NCI-H2196 treated with DMSO at 0.1 percent for 48 hours (cell line): ENCODE measurements around the gene RPRML.
"Not testable (repeated sequence)": the region's sequence is repeated elsewhere in the genome, so short reads cannot be mapped to it uniquely, and the experiment has no call there.

ENCODE experiments used
- DNase-seq: peaks from one replicate; lab custom pipeline; 2025; ENCODE audit not compliant: unreplicated experiment; lab: John Stamatoyannopoulos, UW

The RPRML gene

DNA sequence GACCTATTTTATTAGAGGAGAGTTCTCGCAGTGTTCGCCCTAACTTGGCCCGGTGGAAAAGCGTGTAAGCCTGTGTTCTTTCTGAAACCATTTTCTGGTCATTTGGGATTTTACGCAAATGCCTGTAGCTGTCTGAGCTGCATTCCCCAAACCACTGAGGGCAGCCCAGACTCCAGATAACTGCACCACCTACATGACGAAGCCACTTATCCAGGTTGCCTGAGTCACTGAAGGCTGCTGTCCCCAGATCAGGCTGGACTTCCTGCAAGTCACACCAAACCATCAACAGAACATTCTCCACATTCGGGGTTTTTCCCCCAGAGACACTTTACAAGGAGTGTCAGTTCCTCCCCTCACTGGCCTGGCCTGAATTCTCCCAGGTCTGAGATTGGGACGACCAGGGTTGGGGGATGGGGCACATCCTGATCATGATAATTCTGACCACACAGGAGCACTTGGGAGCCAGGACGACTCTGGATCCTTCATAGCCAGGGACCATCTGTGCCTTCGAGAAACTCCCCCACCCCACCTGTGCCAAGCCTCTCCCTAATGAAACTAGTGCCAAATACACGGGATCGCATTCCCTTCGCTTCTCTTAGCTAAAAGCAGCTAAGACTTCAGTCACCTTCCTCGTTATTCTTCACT, 2.3 kb downstream of the RPRML start:
- no peak for DNase-seq

- DNase-seq, result no peak
These were observed 3.8 kb downstream of the RPRML start for GRCh38 chr17:46975287-46975686.

DNA sequence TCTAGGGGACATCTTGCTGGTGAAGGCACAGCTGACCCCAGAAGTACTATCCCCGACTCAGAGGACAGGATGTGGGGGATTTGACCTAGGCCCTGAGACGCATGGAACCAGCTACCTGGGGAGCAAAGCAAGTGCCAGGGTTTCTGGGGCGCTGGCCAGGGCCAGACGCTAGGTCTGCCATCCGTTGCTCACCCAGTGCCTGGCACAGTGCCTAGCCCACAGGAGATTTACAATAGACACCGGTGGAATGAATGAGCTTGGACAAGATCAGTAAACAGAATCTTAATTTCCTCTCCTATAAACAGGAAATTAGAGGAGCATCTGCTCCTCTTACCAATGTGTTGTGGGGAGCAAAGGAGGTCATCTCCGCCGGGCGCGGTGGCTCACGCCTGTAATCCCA, 5.0 kb downstream of the RPRML start:
- DNase-seq, result peak; percentile 28

DNA sequence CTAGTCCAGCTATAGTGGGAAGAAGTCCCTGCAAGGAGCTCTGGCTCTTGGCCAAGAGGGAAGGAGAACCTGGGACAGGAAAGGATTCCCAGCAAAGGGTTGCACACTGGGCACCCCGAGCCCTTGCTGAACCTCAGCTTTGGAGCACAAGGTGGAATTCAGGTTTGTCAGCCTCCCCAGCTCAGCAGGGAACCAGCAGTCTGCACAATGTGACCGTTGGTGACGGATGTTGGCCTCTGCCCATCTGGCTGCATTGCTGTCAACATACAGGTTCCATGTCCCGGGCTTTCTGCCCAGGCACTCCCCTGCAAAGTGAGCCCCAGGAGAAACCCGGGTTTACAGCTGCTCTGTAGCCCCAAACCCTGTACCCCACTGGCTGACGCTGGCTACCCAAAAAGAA, 6.7 kb downstream of the RPRML start:
- DNase-seq, result no peak

GRCh38 chr17:46971647-46972300, 7.3 kb downstream of the RPRML start:
- no peak for DNase-seq

- DNase-seq, result no peak
These were observed 10.2 kb downstream of the RPRML start for GRCh38 chr17:46968896-46969295.

- no peak for DNase-seq
These were observed 10.7 kb downstream of the RPRML start for GRCh38 chr17:46968224-46968834.

- DNase-seq, result no peak
These were observed 14.5 kb downstream of the RPRML start for GRCh38 chr17:46964315-46965265.

- no peak for DNase-seq
These were observed 15.5 kb downstream of the RPRML start for GRCh38 chr17:46963571-46963970.

- DNase-seq, result no peak
These were observed 16.7 kb downstream of the RPRML start for GRCh38 chr17:46962374-46962790.

GRCh38 chr17:46960152-46960551, 18.9 kb downstream of the RPRML start:
- DNase-seq, result no peak

- no peak for DNase-seq
These were observed 20.9 kb downstream of the RPRML start for GRCh38 chr17:46958041-46958591.

- DNase-seq, result not testable (repeated sequence)
These were observed 25.9 kb downstream of the RPRML start for GRCh38 chr17:46953191-46953590.

GRCh38 chr17:46952115-46952514, 26.9 kb downstream of the RPRML start:
- DNase-seq, result no peak

DNA sequence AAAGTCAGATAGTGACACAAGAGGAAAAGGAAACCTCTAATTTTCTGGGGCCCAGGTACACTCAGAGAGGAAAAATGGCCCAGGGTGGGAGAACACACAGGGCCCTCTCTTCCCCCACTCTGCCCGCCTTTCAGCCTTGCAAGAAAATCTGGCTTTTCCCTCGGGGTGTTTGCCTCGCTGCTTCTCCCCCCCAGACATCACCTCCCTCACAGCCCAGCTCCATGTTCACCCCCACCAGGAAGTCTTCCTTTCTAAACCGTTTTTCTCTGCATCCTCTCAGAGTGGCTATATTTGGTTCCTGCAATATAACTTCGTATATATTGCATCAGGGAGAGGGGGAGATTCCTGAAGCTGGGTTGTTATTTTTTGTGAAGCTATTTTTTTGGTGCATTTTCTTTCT, 27.3 kb downstream of the RPRML start:
- DNase-seq, result no peak

GRCh38 chr17:46950997-46951621, 27.9 kb downstream of the RPRML start:
- DNase-seq, result no peak

DNA sequence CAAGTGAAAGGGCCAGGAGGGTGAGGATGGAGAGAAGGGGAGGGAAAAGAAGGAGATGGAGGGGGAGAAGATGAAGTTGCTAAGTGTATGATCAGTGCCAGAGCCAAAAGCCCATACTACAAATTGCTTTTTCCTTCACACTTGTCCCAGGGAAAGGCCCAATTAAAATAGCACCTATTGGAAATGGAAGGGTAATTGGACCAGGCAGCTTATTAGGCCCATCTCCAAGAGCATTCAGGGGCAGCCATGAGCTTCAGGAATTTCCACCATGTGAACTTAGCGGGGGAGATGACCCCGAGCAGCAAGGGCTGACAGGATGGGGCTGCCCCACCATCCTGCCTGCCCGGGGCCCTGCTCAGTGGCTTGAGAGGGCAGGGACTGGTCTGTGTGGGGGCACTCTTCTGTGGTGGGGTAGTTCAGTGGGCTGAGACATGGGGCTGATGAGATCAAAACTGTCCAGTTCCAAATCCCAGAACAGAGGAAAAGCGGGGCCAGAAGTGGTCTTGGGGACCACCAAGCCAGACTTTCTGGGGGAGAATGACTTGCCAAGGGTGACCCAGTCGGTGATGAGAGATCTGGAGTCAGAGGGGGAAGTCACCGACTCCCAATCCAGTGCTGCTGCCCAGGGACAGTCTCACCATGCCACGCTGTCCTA, 28.6 kb downstream of the RPRML start:
- no peak for DNase-seq

DNA sequence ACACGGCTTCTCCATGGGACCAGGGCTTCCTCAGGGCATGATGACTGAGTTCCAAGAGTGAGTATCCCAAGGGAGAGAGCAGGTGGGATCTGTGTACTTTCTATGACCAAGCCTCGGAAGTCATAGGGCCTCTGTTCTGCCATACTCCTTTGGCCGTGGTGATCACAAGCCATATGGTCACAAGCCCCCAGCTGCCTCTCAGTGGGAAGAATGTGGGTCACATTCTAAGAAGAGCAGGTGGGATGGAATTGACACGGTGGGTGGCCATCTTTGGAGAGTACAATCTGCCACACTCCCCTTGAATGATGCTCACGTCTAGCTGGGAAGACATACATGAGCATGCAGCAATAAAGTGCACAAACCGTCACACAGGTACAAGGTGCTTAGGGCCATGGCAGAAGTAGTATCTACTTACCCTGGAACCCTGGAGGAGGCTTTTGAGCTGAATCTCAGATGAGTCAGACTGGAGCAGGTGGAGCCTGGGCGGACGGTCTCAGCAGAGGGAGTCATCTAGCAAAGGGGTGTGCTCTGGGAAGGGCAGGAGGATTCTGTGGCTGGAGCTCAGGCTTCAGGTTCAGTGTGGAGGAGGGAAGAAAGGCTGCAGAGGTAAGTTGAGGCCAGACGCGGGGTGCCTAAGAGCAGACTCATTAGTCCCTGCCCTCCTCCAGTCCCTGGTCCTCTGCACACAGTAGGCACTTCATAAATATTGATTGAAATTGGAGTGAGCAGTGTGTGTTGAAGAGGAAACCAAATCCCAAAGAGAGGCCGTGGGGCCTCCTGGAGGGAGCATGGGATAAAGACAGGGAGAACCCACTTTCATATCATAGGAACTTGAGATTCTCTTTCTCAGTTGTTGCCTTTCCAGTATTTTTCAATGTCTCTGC, 29.5 kb downstream of the RPRML start:
- no peak for DNase-seq

- no peak for DNase-seq
These were observed 30.5 kb downstream of the RPRML start for GRCh38 chr17:46948544-46948943.
